ENCODE data around the gene CAPN14.
A peak's percentile ranks its signal among the peaks of the same experiment; 100 is the strongest.

Gene CAPN14

DNA sequence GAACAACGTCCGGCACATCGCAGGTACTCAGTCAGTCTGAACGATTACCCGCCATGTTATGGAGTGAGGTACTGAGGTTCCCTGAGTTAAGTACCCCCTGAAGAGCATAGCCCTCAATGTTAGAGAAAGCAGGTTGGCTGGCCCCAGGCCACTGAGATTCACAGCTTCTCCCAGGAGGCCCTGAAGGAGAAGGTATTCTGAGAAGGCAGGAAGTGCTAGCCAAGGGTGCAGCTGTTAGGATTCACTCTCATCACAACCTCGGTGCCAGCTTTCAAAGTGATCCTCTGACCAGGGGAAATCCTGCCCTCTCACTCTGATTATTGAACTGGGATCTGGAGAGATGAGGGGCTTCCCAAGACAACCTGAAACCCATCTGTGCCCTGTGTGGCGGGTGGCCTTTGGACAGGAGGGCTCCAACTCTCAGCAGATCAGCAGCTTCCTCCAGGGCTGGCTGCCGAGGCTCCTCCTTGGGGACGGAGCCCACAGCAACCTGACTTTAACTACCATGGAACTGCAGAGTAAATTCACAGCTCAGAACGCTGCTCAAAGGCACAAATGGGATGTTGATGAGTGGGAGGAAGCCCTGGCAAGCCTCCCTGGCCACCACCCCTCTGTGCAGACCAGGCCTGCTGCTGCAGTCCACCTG, 24.4 kb upstream of the CAPN14 start:
- DNase-seq: no peak

DNA sequence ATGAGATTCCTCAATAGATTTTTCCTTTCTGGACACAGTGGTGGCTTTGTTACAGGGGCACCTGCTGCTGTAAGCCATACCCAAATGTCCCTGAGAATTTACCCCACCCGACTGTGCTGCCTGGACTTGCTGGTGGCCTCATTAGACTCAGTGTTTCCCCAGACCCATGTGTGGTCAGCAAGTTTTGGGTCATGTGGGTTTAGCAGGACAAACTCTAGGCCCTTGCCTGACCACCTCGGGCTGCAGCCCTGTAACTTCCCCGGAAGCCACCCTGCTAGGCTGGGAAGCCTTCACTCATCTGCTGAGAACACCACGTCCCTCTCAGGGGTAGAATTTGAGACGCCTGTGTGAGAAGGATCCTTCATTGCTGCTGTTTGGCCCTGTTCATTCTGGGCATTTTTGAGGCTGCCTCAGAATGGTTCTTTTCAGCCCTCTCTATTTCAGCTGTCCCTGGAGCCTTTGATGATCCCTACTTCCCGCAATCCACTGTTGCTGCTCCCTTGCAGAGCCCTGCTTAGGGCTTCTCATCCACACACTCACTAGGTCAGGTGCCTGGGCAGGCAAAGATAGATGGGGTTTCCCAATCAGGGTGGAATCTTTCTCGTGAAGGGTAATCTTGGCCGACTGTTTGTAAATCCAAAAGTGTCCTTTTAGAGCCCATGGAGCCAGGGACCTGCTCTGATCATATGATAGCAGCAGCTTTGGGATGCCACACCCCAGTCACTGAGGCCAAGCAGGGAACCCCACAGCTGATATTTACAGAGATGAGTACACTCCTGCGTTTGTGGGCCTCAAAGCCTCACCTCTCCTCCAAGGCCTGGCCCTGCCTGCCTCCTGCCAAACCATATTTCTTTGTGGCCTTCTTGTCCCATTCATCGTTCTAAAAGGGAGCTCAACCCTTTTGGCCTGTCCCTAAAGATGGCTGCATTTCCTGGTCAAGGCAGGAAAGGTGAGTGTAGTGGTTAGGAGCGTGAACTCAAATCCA, 23.4 kb upstream of the CAPN14 start:
- no peak for DNase-seq

DNA sequence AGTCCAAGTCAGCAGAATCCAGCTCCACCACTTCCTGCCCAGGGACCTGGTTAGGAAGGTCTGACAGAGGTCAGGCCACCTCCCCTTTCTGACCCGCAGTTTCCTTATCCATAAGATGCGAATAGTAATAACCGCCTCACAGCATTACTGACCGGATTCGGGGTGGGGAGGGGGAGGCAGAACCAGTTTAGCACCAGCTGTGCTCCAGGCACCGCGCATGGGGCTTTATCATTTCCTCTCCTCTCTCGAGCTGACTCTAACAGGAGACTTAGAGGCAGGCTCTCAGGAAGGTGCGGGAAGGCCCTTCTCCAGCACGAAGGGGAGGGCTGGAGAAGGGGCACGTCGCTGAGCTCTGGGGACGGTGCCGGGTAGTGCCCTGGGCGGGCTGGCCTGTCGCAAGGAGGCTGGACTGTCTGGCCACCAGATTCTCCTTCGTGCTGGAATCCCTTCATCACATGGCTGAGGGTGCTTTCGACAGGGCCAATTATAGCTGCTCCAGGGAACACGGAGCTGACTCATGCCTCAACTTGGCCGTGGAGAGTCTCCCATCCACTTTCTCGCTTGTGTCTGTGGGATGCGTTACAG, 22.4 kb upstream of the CAPN14 start:
- no peak for DNase-seq

- DNase-seq: no peak
These were observed 21.7 kb upstream of the CAPN14 start for GRCh38 chr2:31238906-31239592.

DNA sequence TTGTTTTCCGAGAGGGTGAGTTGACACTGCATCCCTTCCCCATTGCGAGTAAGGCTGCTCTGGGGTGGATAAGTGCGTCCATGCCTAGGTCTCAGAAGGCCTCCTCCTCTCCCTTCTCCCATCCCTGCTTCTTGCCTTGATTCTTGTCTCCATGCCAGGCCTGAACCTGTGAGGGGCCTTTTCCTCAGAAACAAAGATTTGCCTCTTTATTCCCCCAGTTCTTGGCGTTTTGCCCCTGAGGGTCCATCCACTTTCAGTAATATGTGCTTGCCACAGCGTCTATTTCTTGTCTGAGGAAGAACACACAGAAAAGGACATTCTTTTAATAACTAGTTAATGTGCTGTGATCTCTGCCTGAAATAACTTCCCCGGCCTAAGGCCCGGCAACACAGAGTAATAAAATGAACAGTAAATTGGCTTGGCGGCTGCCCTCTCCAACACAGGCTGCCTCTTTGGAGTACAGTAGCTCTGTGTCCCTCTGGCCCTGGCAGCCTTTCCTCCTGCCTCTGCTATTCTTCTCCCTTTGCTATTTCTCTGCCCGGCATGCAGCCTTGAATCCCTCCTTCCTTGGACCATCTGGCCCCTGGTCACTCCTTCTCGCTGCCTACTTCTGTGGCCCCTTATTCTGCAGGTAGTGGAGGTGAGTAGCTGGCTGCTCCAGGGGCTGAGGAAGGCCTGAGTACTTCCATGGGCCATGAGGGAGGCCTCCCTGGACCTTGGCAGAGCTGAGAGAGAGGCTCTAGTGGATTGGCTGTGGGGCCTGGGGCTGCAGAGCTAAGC, 21.0 kb upstream of the CAPN14 start:
- DNase-seq: no peak

DNA sequence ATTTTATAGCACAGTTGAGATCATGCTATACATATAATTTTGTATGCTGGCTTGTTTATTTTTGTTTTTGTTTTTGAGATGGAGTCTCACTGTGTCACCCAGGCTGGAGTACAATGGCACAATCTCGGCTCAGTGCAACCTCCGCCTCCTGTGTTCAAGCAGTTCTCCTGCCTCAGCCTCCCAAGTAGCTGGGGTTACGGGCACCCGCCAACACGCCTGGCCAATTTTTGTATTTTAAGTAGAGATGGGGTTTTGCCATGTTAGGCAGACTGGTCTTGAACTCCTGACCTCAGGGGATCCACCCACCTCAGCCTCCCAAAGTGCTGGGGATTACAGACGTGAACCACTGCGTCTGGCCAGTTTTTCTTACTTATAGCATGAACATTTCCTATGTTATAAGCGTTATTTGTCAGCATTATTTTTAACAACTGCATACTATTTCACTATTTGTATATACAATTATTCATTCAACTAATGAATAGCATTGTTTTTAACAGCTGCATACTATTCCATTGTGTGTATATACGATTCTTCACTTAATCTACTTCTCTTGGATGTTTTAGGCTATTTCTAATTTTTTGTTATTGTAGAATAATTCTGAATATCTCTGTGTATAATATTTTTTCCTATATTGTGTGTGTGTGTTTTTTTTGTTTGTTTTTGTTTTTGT, 20.2 kb upstream of the CAPN14 start:
- DNase-seq: no peak

GRCh38 chr2:31236433-31237205, 19.3 kb upstream of the CAPN14 start:
- DNase-seq: no peak

- DNase-seq: no peak
These were observed 18.2 kb upstream of the CAPN14 start for GRCh38 chr2:31235504-31235902.

- DNase-seq: no peak
These were observed 17.6 kb upstream of the CAPN14 start for GRCh38 chr2:31234683-31235503.

- DNase-seq: peak; percentile 70 to 78
These were observed 16.7 kb upstream of the CAPN14 start, which contains the start of gene EHD3 for GRCh38 chr2:31233741-31234682. Gene EHD3 (plus strand): TSS chr2:31234152. CDS start chr2:31234622, 470 bp downstream.

GRCh38 chr2:31233231-31233630, 15.9 kb upstream of the CAPN14 start:
- no peak for DNase-seq

- DNase-seq: no peak
These were observed 15.3 kb upstream of the CAPN14 start for GRCh38 chr2:31232586-31232985.

DNA sequence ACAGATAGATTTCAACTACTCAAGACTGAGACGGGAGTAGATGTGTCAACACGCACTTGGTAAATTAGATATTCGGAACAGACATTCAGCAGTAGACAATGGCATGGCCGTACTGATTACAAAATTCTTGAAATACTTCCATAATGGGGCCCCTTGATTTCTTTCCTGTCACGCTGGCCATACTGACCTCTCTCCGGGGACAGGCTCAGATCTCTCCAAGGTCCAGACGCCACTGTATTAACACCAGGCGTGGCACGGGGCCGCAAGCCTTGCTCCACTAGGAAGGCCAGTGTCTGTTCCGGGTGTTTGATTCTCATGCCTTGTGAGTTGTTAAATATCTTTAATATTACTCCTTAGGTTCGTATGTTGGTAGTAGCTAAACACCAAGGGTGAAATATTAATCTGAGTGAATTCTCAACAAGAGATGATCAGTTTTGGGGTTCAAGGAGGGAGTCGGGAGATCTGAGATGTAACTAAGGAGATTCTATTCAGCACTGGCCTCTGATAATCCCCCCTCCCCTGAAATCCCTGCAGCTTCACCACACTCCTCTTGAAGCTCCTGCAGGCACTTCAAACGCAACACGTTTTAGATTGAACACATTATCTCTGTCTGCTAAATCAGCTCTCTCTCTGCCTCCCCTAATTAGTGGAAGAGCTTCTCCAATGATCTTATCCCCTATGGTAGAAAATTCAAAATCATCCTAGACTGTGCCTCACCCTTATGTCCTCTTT, 14.4 kb upstream of the CAPN14 start:
- no peak for DNase-seq

GRCh38 chr2:31230751-31231150, 13.4 kb upstream of the CAPN14 start:
- no peak for DNase-seq

GRCh38 chr2:31228717-31229116, 11.4 kb upstream of the CAPN14 start:
- no peak for DNase-seq

GRCh38 chr2:31227711-31228125, 10.4 kb upstream of the CAPN14 start:
- DNase-seq: no peak

DNA sequence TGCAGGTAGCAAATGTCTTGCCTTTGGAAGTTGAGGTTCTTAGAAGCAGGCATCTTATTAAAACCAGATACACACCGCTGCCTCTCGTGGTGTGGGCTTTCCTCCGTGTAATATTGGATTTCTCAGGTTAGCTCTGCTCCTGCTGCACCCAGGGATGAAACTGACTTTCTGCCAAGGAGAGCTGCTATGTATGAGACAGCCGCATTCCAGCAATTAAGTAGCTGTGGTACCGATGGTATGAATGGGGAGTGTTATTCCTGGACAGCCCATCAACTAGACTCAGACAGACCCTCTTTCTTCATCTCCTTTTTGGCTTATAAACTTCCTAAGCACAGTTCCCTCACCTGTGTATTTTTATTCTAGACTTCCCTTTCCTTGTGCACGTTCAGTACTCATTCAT, 9.8 kb upstream of the CAPN14 start:
- DNase-seq: no peak

GRCh38 chr2:31226266-31226665, 9.0 kb upstream of the CAPN14 start:
- DNase-seq: no peak

Data from stimulated activated CD4-positive, alpha-beta T cell treated with anti-CD3 and anti-CD28 coated beads, Interleukin-4, amount 100 ng/mL, for 4 hours (primary cell).